Measurements from ENCODE around the gene CACNA2D3.

DNA sequence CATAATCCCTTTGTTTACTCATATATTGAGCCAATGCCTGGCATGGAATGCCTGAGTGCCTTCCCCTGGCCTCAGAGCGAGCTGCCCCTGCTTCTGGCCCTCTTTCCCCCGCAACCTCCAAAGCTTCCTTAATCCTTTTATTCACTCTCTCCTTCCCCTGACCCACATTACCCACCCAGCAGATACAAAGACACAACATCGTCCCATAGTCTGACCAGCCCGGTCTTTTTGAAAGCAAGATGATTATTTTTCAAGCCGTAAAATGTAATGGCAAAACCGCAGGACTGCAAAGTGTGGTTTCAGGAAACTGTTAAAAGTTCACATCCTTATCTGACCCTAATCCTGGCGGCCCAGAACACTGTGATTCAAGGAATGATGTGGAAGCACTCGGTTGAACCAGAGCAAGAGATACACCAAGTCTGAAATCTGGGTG is 883.9 kb downstream of the CACNA2D3 start:
- TF ChIP-seq, protein P1, sequence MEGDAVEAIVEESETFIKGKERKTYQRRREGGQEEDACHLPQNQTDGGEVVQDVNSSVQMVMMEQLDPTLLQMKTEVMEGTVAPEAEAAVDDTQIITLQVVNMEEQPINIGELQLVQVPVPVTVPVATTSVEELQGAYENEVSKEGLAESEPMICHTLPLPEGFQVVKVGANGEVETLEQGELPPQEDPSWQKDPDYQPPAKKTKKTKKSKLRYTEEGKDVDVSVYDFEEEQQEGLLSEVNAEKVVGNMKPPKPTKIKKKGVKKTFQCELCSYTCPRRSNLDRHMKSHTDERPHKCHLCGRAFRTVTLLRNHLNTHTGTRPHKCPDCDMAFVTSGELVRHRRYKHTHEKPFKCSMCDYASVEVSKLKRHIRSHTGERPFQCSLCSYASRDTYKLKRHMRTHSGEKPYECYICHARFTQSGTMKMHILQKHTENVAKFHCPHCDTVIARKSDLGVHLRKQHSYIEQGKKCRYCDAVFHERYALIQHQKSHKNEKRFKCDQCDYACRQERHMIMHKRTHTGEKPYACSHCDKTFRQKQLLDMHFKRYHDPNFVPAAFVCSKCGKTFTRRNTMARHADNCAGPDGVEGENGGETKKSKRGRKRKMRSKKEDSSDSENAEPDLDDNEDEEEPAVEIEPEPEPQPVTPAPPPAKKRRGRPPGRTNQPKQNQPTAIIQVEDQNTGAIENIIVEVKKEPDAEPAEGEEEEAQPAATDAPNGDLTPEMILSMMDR (IDR thresholded peaks at IDR 0.05), result no peak
- TF ChIP-seq POLR2A (IDR thresholded peaks at IDR 0.05), result no peak
- TF ChIP-seq POLR2AphosphoS5 (IDR thresholded peaks at IDR 0.05), result no peak
